GM20000 (cell line): ENCODE data around the gene AGAP3.
A peak's percentile ranks its signal among the peaks of the same experiment; 100 is the strongest.

ENCODE experiments used
- DNase-seq: peaks from one replicate; pipeline ENCODE4 v3.0.0; 2012; ENCODE audit warnings: low spot score
- CTCF ChIP-seq: IDR thresholded peaks from 2 replicates; pipeline ENCODE4 v1.5.1; 2012; ENCODE audit warnings: mild to moderate bottlenecking, control low read depth; ENCODE audit errors: extremely low read depth, missing control alignments

AGAP3 gene

GRCh38 chr7:151059367-151060112, 26.7 kb upstream of the AGAP3 start, which contains the start of gene SLC4A2:
Gene SLC4A2, plus strand, starts transcription at chr7:151059589. Its CDS starts 2,399 bp downstream, at chr7:151061988.
- DNase-seq = peak; percentile 96
- TF ChIP-seq CTCF = peak; percentile 17

- no peak for TF ChIP-seq CTCF
- DNase-seq = no peak
These were observed 26.2 kb upstream of the AGAP3 start for GRCh38 chr7:151060113-151060415.

GRCh38 chr7:151060416-151061212, 25.7 kb upstream of the AGAP3 start:
- peak; percentile 56 for DNase-seq
- TF ChIP-seq CTCF = peak; percentile 4

- TF ChIP-seq CTCF = no peak
- no peak for DNase-seq
These were observed 24.8 kb upstream of the AGAP3 start for GRCh38 chr7:151061213-151062110.

- DNase-seq = no peak
- no peak for TF ChIP-seq CTCF
These were observed 24.2 kb upstream of the AGAP3 start for GRCh38 chr7:151062111-151062398.

GRCh38 chr7:151062399-151063211, 23.7 kb upstream of the AGAP3 start:
- DNase-seq = no peak
- TF ChIP-seq CTCF = no peak
